Measurements from ENCODE around the gene KLHL4.
"Not testable (repeated sequence)": the region's sequence is repeated elsewhere in the genome, so short reads cannot be mapped to it uniquely, and the experiment has no call there.

KLHL4 gene

DNA sequence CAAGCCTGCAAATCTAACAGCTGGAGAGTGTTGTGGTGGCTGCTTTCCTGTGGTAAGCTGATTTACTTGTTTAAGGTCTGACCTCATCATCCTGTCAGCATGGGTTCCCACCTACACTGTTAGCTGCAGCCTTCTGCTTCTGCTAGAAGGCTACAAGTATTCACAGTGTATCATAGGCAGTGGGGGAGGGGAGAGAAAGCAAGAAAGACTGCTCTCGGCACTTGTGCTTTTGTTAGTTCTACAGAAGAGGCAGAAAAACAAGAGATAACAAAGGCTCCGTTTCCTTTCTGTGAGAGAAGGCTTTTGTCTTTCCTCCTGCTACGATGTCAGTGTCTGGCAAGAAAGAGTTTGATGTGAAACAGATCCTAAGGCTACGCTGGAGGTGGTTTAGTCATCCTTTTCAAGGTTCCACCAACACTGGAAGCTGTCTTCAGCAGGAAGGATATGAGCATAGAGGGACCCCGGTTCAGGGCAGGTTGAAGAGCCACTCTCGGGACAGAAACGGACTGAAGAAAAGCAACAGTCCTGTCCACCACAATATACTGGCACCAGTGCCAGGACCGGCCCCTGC, at the start of gene KLHL4:
KLHL4 (plus strand) TSS at position 232 of the 571 bp plus-strand sequence; CDS start at position 324, 92 bp downstream.
- peak; percentile 92 for DNase-seq

GRCh38 chrX:87468941-87469340, 48.7 kb upstream of the KLHL4 start:
- no peak for DNase-seq

- no peak for DNase-seq
Observed at GRCh38 chrX:87475793-87476192, 41.8 kb upstream of the KLHL4 start.

DNA sequence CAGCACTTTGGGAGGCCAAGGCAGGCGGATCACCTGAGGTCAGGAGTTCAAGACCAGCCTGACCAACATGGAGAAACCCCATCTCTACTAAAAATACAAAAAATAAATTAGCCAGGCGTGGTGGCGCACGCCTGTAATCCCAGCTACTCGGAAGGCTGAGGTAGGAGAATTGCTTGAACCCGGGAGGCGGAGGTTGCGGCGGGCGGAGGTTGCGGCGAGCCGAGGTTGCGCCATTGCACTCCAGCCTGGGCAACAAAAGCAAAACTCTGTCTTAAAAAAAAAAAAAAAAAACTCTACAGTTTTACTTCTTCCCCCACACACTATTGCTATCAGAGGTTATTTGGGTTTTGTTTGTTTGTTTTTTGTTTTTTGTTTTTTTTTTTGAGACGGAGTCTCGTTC, 38.9 kb upstream of the KLHL4 start:
- not testable (repeated sequence) for DNase-seq

DNA sequence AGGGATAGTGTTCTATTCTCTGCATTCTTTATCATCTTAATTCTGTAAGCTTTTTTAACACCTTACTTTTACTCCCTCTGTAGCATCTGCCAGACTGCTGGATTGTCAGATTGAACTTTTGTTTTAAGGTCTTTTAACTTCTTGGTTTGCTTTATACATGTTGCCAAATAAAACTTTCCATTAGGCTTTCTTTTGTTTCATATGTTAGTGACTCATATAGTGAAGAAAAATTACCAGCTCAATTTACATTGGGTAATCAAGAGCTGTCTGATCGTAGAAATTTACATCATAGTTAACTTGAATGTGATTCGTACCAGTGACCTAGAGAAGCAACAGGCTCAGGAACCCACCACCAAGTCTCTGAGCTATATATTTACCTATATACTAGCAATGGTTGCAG, 28.5 kb upstream of the KLHL4 start:
- no peak for DNase-seq

- no peak for DNase-seq
Observed at GRCh38 chrX:87515836-87516235, 1.8 kb upstream of the KLHL4 start.

DNA sequence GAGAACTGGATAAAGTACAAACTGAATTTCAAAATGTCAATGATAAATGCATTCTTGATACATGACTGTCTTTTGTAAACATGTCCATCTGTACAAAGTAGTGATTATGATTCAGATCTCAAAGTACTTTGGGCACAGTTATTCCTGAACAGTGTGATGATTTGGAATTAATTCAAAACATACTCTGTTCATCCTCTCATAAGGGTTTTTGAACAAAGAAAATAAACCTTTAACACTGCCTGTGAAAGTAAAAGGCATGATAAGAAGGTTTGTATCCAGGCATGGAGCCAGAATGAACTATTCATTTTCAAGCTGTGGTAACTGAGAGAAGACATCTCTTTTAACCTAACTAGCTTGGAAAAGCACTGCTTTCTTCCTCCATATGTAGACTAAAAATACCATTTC, 883 bp upstream of the KLHL4 start:
- no peak for DNase-seq

GRCh38 chrX:87518504-87518903, 902 bp downstream of the KLHL4 start:
- no peak for DNase-seq

DNA sequence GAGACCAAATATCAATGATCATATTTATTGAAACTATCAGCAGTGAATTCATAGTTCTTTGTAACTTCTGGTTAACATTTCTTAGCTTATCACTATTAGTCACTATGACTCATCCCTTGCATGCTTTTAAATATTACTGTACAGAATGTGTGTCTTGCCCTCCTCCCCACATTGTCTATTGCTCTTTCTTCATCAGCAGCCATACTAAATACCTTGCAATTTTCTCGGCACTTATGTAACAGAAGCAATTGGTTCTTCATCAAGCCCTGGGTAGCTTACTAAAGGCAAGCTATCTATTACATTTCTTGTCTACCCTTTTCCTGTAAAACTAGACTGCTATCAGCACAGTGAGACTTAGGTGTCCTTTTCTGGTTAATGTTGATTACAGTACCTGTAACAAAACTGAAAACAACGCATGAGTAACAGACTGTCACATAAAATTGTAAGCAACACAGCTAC, 8.2 kb downstream of the KLHL4 start:
- DNase-seq, result no peak

DNA sequence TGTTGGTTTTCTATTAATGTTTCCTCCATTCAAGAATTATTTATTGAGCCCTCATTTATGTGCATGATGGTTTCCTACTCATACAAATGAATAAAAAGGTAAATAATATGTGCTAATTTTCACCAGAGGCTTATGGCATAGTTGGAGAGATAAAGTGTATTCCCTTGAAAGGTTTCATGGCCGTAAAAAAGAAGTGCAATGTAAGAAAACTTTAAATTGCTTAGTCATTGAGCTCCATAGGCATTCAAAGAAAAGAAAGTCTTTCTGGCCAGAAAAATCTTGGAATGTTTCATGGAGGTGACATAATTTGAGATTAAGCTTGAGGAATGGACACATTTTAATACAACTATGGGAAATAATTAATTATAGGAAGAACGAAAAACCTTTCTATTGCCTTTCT, 8.7 kb downstream of the KLHL4 start:
- DNase-seq, result no peak

- no peak for DNase-seq
Observed at GRCh38 chrX:87528487-87528886, 10.9 kb downstream of the KLHL4 start.

DNA sequence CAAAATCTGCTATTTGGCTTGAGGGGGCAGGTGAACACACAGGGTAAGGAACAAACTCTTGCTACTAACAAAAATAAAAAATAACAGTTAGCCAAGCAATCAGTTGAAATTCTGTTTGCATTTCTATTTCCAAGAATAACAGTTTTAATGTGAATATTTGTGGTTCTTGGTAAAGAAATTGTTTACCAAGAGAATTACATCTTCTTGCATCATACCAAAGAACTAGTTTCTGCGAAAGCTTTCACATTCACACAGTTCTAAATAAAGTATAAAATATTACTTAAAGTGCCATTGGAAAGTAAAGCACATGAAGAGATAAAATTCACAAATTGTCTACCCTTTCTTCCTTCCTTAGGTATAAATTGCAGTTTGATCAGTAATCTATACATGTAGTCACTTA, 54.4 kb downstream of the KLHL4 start:
- no peak for DNase-seq

- no peak for DNase-seq
Observed at GRCh38 chrX:87572901-87573300, 55.3 kb downstream of the KLHL4 start.

GRCh38 chrX:87578978-87579377, 61.4 kb downstream of the KLHL4 start:
- no peak for DNase-seq

DNA sequence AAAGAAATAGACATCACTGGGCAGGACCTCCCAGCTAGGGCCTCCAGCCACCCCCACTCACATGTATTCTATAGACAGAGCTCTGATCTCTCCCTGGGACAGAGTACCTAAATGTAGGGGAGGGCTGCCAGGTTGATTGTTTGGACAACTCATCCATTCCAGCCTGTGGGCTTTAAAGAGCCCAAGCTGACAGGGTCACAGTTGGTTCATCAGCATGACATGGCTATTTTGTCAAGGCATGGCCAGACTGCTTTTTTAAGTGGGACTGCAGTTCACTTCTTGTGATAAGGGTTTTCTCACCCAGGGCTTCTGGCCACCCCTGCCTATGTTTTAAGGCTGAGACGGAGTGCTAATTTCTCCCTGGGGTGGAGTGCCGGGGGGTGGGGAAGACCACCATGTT, 63.3 kb downstream of the KLHL4 start:
- DNase-seq, result no peak

DNA sequence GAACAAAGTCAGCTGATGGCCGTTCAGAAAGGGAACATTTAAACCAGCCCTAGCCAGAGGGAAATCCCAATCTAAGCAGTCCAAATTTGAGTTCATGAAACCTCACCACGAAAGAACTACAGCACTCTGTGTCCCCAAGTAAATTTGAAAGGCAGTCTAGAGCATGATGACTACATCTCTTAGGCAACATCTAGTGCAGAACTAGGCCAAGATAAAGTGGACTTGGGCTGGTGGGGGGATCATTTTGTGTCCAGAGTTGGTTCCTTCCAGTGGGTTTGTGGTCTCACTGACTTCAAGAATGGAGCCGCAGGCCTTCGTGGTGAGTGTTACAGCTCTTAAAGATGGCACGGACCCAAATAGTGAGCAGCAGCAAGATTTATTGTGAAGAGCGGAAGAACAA, 64.9 kb downstream of the KLHL4 start:
- DNase-seq, result no peak

DNA sequence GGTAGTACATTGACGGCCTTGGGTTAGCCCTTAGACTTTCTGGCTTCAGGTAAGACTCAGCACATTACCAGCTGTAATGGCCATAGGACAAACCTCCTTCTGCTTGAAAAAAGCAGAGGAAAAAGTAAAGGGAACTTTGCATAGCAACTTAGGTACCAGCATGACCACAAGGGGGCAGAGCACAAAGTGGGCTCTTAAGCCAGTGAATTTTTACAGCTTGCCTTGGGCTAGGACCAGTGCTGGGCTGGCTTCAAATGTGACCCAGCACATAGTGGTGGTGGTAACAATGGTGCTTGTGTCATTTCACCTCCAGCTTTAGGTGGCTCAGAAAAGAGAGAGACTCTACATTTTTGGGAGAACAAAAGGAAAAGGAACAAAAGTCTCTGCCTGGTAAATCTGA, 66.1 kb downstream of the KLHL4 start:
- DNase-seq, result peak; percentile 54

DNA sequence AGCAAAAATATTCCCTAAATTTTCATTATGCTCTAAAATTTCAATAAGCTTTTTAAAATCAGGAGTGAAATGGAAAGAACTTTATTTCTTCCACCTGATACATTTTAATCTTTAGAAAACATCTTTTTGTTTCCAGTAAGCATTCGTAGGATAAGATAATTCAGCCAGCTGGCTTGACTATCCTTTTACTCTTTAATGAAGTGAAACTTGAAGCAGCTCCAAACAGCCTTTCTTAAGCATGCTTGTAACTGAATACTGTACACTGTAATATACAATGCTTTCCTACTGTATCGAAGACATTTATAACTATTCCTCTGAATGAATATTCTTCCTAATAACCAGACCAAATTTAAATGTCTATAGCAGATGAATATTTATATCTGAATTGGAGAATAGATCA, 98.8 kb downstream of the KLHL4 start:
- DNase-seq, result no peak

DNA sequence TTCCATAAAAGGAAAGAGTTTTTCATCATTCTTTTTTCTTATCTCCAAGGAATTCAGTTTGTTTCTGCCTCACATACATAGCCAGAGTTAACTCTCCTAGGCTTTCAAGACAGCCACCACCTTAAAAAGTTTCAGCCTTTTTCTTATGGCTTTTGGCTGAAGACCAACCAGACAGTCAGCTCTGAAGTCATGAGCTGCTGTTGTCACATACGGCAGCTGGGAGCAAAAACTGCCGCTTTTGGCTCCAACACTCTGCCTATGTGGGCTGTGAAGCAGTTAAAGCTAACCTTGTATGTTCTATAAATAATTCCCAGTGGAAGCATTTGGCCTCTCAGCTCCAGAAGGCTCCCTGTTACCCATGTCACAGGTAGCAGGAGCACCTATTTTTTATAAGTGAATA, 104.1 kb downstream of the KLHL4 start:
- no peak for DNase-seq

DNA sequence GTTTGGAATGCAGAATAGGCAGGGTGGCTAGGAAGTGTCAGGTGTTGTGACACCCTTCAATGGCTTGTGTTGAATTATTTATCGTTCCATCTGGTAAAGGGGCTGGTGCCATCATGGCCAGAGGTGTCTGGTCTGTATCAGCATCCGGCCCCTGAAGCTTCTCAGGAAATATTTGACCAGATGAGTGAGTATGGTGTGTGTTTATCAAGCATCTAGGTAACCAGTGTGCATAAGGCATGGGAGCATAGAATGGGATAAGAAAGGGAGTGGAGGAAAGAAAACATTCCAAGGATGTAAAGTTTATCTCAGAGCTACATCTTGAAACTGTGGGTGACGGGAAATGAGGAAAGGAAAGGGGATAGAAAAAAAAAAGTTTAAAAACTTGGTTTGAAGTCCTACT, 109.4 kb downstream of the KLHL4 start:
- no peak for DNase-seq

GRCh38 chrX:87634361-87634760, 116.8 kb downstream of the KLHL4 start:
- no peak for DNase-seq

GRCh38 chrX:87636533-87636932, 118.9 kb downstream of the KLHL4 start:
- DNase-seq, result peak; percentile 52

DNA sequence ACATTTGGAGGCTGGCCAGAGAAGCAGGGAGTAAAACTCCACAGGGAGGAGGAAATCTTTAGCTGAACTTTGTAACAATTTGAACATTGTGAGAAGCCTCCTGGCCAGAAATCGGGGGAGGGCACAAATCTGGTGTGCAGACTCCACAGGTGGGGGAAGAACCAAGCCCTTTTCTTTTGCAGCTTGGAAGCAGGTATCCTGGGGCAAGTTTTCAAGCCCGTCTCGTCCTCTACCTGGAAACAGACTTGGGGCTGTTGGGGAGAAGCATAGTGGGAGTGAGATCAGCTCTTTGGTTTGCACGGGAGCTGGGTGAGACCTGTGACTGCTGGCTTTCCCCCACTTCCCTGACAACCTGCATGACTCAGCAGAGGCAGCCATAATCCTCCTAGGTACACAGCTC, 123.8 kb downstream of the KLHL4 start:
- not testable (repeated sequence) for DNase-seq

DNA sequence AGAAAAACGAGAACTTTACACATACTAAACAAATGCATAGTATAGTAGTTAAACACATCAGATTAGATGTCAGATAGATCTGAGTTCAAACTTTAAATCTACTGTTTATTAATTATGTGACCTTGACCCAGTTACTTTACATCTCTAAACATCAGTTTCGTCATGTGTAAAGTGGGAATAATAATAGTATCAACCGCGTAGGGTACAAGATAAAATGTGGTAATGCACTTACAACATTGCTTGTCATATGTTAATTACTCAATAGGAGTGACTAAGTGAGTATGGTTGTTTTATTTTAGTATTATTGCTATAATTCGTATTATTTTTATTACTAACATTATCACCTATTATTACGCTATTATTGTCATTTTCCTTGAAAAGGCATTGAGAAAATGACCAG, 144.2 kb downstream of the KLHL4 start:
- DNase-seq, result no peak

DNA sequence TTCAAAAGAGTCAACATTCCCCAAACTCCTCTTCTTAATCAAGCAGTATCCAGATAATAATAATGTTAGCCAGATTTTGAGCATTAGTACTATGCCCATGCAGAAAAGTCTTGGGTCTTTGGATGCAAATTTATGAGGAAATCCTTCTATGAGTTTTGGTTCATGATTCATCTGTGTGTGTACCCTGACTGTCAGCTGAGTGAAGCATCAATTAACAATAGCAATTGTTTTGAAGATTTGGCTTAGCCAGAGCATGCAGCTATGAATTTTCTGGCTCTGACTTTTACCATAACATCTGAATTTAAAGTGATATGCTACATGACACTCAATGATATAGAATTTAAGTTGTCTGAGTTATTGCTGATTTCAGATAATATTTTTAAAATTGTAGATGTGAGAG, 145.8 kb downstream of the KLHL4 start:
- no peak for DNase-seq

- DNase-seq, result peak; percentile 48
Observed at GRCh38 chrX:87664381-87664780, 146.8 kb downstream of the KLHL4 start.

All from NCI-H82 (cell line).